HCT116 (cell line): ENCODE results near the gene PLB1. TPM values are rescaled to one million over a fixed set of nuclear protein-coding genes. Genes with fewer than 3 reads are reported as not detected.

Experiments
- ATAC-seq: fragments of 200-7000 bp; cut with Tn5 transposase; 2 replicates; pipeline ENCODE4 v1.9.1; 2020; ENCODE audit warnings: mild to moderate bottlenecking, moderate library complexity
- BruUV-seq: library from RNA; stranded (reverse); fragments of 400-500 nt; replicated peaks from 2 replicates; lab custom pipeline; 2021; lab: Mats Ljungman, UMichigan
- CTCF ChIA-PET: fragments of 300-600 bp; sonication (Branson Sonifier 250); formaldehyde crosslinking; loops from one replicate; lab custom pipeline; 2021; ENCODE audit warnings: antibody characterized with exemption; lab: Charles Lee
- POLR2A ChIA-PET: fragments of 300-600, 350-600 bp; sonication (Branson Sonifier 250); formaldehyde crosslinking; loops from one replicate; lab custom pipeline; 2021; ENCODE audit warnings: antibody characterized with exemption; lab: Charles Lee
- RAD21 ChIA-PET, 2 experiments: fragments of 300-600 bp; sonication (Branson Sonifier 250); formaldehyde crosslinking; loops; one replicate each; lab custom pipeline; 2023; ENCODE audit warnings: low total read pairs in 2 of 2; ENCODE audit not compliant: uncharacterized antibody in 2 of 2, unreplicated experiment in 2 of 2, low non-redundant PET in 1 of 2; lab: Charles Lee
- DNase-seq: peaks from one replicate; pipeline ENCODE4 v3.0.0-alpha.2; 2010; ENCODE audit warnings: low read depth, low spot score
- H2AFZ ChIP-seq: fragments of 200-600 bp; shearing (Covaris generic), sonication (generic); 2 replicates; pipeline ENCODE4 v1.6.1; 2017; ENCODE audit warnings: low read depth, mixed run types, mixed read lengths, antibody characterized with exemption, low read length; ENCODE audit not compliant: poor library complexity, severe bottlenecking
- H3K27ac ChIP-seq: 2 replicates; pipeline ENCODE4 v1.5.1; 2012; ENCODE audit warnings: low read depth, low read length
- H3K27me3 ChIP-seq: fragments of 200-600 bp; sonication (generic); 2 replicates; pipeline ENCODE4 v1.6.1; 2016; ENCODE audit warnings: mixed run types, low read length, mixed read lengths; ENCODE audit not compliant: insufficient read depth
- H3K36me3 ChIP-seq, 2 experiments: fragments of 200-500 bp in 1 of 2; fragments of 200-600 bp in 1 of 2; sonication (Bioruptor generic) in 1 of 2; sonication (generic) in 1 of 2; 2 replicates each; pipeline versions ENCODE4 v1.5.1 to v1.6.1; 2014 to 2016; ENCODE audit warnings: low read length in 2 of 2, inconsistent platforms in 1 of 2, mixed read lengths in 1 of 2, mixed run types in 1 of 2; ENCODE audit not compliant: insufficient read depth in 2 of 2, control insufficient read depth in 1 of 2
- H3K4me1 ChIP-seq, 2 experiments: fragments of 200-600 bp in 1 of 2; sonication (generic) in 1 of 2; 2 replicates each; pipeline versions ENCODE4 v1.5.1 to v1.6.1; 2012 to 2017; ENCODE audit warnings: low read length in 2 of 2, inconsistent platforms in 1 of 2, mild to moderate bottlenecking in 1 of 2, mixed read lengths in 1 of 2, mixed run types in 1 of 2, moderate library complexity in 1 of 2; ENCODE audit not compliant: insufficient read depth in 2 of 2, control insufficient read depth in 1 of 2
- H3K4me2 ChIP-seq: fragments of 200-600 bp; sonication (generic); 2 replicates; pipeline ENCODE4 v1.6.1; 2017; ENCODE audit warnings: mixed run types, low read length, mixed read lengths
- H3K4me3 ChIP-seq, 2 experiments: fragments of 200-600 bp in 1 of 2; sonication (generic) in 1 of 2; replicated peaks in 1 of 2; 2 replicates each; pipeline ENCODE4 v1.5.1; 2011 to 2016; ENCODE audit warnings: low read length in 2 of 2, control low read depth in 1 of 2, low read depth in 1 of 2, mild to moderate bottlenecking in 1 of 2, mixed read lengths in 1 of 2, mixed run types in 1 of 2
- H3K79me2 ChIP-seq: fragments of 200-600 bp; sonication (generic); 2 replicates; pipeline ENCODE4 v1.6.1; 2017; ENCODE audit warnings: mild to moderate bottlenecking, mixed run types, low read length, moderate library complexity, mixed read lengths; ENCODE audit not compliant: insufficient read depth
- H3K9ac ChIP-seq: fragments of 200-600 bp; sonication (generic); 2 replicates; pipeline ENCODE4 v1.6.1; 2016; ENCODE audit warnings: low read length, mixed read lengths
- H3K9me2 ChIP-seq: fragments of 200-600 bp; sonication (generic), shearing (Covaris generic); 2 replicates; pipeline ENCODE4 v1.6.1; 2017; ENCODE audit warnings: mixed run types, mild to moderate bottlenecking, moderate library complexity; ENCODE audit not compliant: insufficient read depth
- H3K9me3 ChIP-seq, 2 experiments: fragments of 200-500 bp in 1 of 2; fragments of 200-600 bp in 1 of 2; sonication (Bioruptor generic) in 1 of 2; sonication (generic) in 1 of 2; 2 replicates each; pipeline ENCODE4 v1.6.1; 2014 to 2017; ENCODE audit warnings: low read length in 2 of 2, mixed read lengths in 2 of 2, inconsistent platforms in 1 of 2, low read depth in 1 of 2, mild to moderate bottlenecking in 1 of 2, mixed run types in 1 of 2, moderate library complexity in 1 of 2; ENCODE audit not compliant: control insufficient read depth in 1 of 2, insufficient read depth in 1 of 2
- H4K20me1 ChIP-seq: fragments of 200-600 bp; sonication (generic), shearing (Covaris generic); 2 replicates; pipeline ENCODE4 v1.6.1; 2017; ENCODE audit warnings: mixed run types, mild to moderate bottlenecking, moderate library complexity; ENCODE audit not compliant: insufficient read depth
- ATF3 ChIP-seq: IDR thresholded peaks from 2 replicates; pipeline ENCODE4 v1.6.1; 2012
- EGR1 ChIP-seq: IDR thresholded peaks from 2 replicates; pipeline ENCODE4 v1.6.1; 2012; ENCODE audit warnings: low read depth
- ELF1 ChIP-seq: IDR thresholded peaks from 2 replicates; pipeline ENCODE4 v1.6.1; 2012; ENCODE audit warnings: low read depth, borderline replicate concordance
- EZH2phosphoT487 ChIP-seq: fragments of 200-600 bp; IDR thresholded peaks from 2 replicates; pipeline ENCODE4 v1.6.1; 2018; ENCODE audit warnings: antibody characterized with exemption, borderline replicate concordance
- FOSL1 ChIP-seq: IDR thresholded peaks from 2 replicates; pipeline ENCODE4 v1.6.1; 2012; ENCODE audit warnings: low read depth
- JUND ChIP-seq: IDR thresholded peaks from 2 replicates; pipeline ENCODE4 v1.6.1; 2012
- MAX ChIP-seq: IDR thresholded peaks from 2 replicates; pipeline ENCODE4 v1.6.1; 2012
- POLR2A ChIP-seq: IDR thresholded peaks from 2 replicates; pipeline ENCODE4 v1.7.0; 2011; ENCODE audit warnings: borderline replicate concordance; ENCODE audit not compliant: insufficient read depth, insufficient read length; ENCODE audit errors: extremely low read depth
- POLR2AphosphoS5 ChIP-seq: IDR thresholded peaks from 2 replicates; pipeline ENCODE4 v1.6.1; 2011; ENCODE audit warnings: mild to moderate bottlenecking, low read depth, low read length, moderate library complexity
- RAD21 ChIP-seq: IDR thresholded peaks from 2 replicates; pipeline ENCODE4 v1.6.1; 2012; ENCODE audit warnings: low read depth, mild to moderate bottlenecking
- REST ChIP-seq: IDR thresholded peaks from 2 replicates; pipeline ENCODE4 v1.6.1; 2012; ENCODE audit warnings: low read depth
- SIN3A ChIP-seq: IDR thresholded peaks from 2 replicates; pipeline ENCODE4 v1.6.1; 2012; ENCODE audit warnings: low read depth
- SP1 ChIP-seq: IDR thresholded peaks from 2 replicates; pipeline ENCODE4 v1.6.1; 2012; ENCODE audit warnings: low read depth
- TCF7L2 ChIP-seq: IDR thresholded peaks from 2 replicates; pipeline ENCODE4 v1.7.0; 2011; ENCODE audit warnings: borderline replicate concordance, inconsistent platforms; ENCODE audit not compliant: insufficient read depth, insufficient read length; ENCODE audit errors: extremely low read depth
- ZFX ChIP-seq: fragments of 450-650 bp; IDR thresholded peaks from 2 replicates; pipeline ENCODE4 v1.6.1; 2017
- ZNF274 ChIP-seq: fragments of 200-500 bp; sonication (Bioruptor generic); IDR thresholded peaks from 2 replicates; pipeline ENCODE4 v1.6.1; 2014; ENCODE audit warnings: mild to moderate bottlenecking, low read depth, low read length, inconsistent platforms
- intact Hi-C: fragments of 100-400 bp; cut with micrococcal nuclease; formaldehyde crosslinking; loops from 2 replicates; pipeline ENCODE4 v1.10.0; 2022
- total RNA-seq: library from RNA; stranded (reverse); gene quantifications from one replicate; pipeline ENCODE4 v1.2.1, GENCODE V29; 2021; ENCODE audit not compliant: unreplicated experiment

PLB1 gene
- total RNA-seq, 1 experiment from 2014 or later, result 0.49 TPM

GRCh38 chr2:28521663-28522062 is 25.8 kb downstream of the PLB1 start:
- H3K4me3 ChIP-seq, result no peak overlapping the region
- ChIA-PET POLR2A (no interaction called here), RAD21 (no interaction called here), CTCF (no interaction called here)
- no peaks in the 10 kb centered on the region for H3K4me1 ChIP-seq
- H3K9ac ChIP-seq, result no peak overlapping the region
- no TSS peak for BruUV-seq
- no peak overlapping the region for H3K27ac ChIP-seq
- no peaks in the 10 kb centered on the region for H4K20me1 ChIP-seq
- ATAC-seq (no peak), DNase-seq (no peak)
- H3K27me3 ChIP-seq, result peaks cover 9% of the 10 kb centered on the region; the same call in 1 of the 2 replicates
- H3K36me3 ChIP-seq, result no peaks in the 10 kb centered on the region
- intact Hi-C loops, result no loop called here
- TF ChIP-seq ATF3 (no peak), SP1 (no peak), MAX (no peak), ZFX (no peak), POLR2AphosphoS5 (no peak), ELF1 (no peak), POLR2A (no peak), TCF7L2 (no peak), RAD21 (no peak), EZH2phosphoT487 (no peak), EGR1 (no peak), ZNF274 (no peak), FOSL1 (no peak), JUND (no peak), SIN3A (no peak), REST (no peak)
- H3K4me2 ChIP-seq, result no peak overlapping the region
- no peaks in the 10 kb centered on the region for H3K9me3 ChIP-seq
- H3K9me2 ChIP-seq, result no peaks in the 10 kb centered on the region
- no peaks in the 10 kb centered on the region for H3K79me2 ChIP-seq
- H2AFZ ChIP-seq, result no peak overlapping the region
